ENCODE results near the gene FGFR2. TPM values are rescaled to one million over a fixed set of nuclear protein-coding genes. Genes with fewer than 3 reads are reported as not detected.

FGFR2 gene
- total RNA-seq, 1 experiment from 2014 or later = 5.7 TPM

- POLR2A ChIA-PET = no interaction called here
- no peak for TF ChIP-seq TCF7L2 (IDR thresholded peaks at IDR 0.05; ENCODE audit: low read depth, low read length)
- TF ChIP-seq SIN3A (IDR thresholded peaks at IDR 0.05; ENCODE audit: borderline replicate concordance, insufficient read depth, low read depth, low read length) = no peak
- TF ChIP-seq POLR2AphosphoS5 (IDR thresholded peaks at IDR 0.05; ENCODE audit: low read depth, low read length) = no peak
- TF ChIP-seq CTCF (IDR thresholded peaks at IDR 0.05) = no peak
- no peak for TF ChIP-seq REST (IDR thresholded peaks at IDR 0.05; ENCODE audit: insufficient read depth in 1 of 2, low read depth in 2 of 2, low read length in 1 of 2)
- Histone ChIP-seq H3K27me3 (ENCODE audit: control insufficient read depth, insufficient read depth, low read length) (no peaks in the 10 kb centered on the region; the same call in 1 of the 2 replicates), H3K27ac (ENCODE audit: low read length) (no peak overlapping the region), H3K4me3 (ENCODE audit: low read depth in 2 of 2, low read length in 2 of 2) (no peak overlapping the region), H3K4me1 (ENCODE audit: control insufficient read depth, insufficient read depth, low read length) (no peaks in the 10 kb centered on the region), H3K36me3 (ENCODE audit: control insufficient read depth, insufficient read depth, low read length) (no peaks in the 10 kb centered on the region), H3K9me3 (ENCODE audit: control insufficient read depth, insufficient read depth, low read depth, low read length) (no peaks in the 10 kb centered on the region)
- intact Hi-C loops (cut with micrococcal nuclease; ENCODE audit: unreplicated experiment) = no loop called here
- DNase-seq (ENCODE audit: low read depth, low spot score) = no peak
- in situ Hi-C loops (cut with HindIII; ENCODE audit: low pct_unique_long_range_greater_than_20kb, low sequenced_read_pairs) = no loop called here
- CTCF ChIA-PET = no interaction called here
- no TSS peak for BruUV-seq (replicated peaks)
- no peak for ATAC-seq
Measured at GRCh38 chr10:121536310-121536913, 61.8 kb downstream of the FGFR2 start.

- Histone ChIP-seq H3K36me3 (ENCODE audit: control insufficient read depth, insufficient read depth, low read length) (no peaks in the 10 kb centered on the region), H3K4me1 (ENCODE audit: control insufficient read depth, insufficient read depth, low read length) (no peaks in the 10 kb centered on the region), H3K27me3 (ENCODE audit: control insufficient read depth, insufficient read depth, low read length) (no peaks in the 10 kb centered on the region), H3K4me3 (ENCODE audit: low read depth in 2 of 2, low read length in 2 of 2) (no peak overlapping the region), H3K9me3 (ENCODE audit: control insufficient read depth, insufficient read depth, low read depth, low read length) (no peaks in the 10 kb centered on the region), H3K27ac (ENCODE audit: low read length) (no peak overlapping the region)
- CTCF ChIA-PET = no interaction called here
- in situ Hi-C loops (cut with HindIII; ENCODE audit: low pct_unique_long_range_greater_than_20kb, low sequenced_read_pairs) (no loop called here), intact Hi-C loops (cut with micrococcal nuclease; ENCODE audit: unreplicated experiment) (no loop called here)
- DNase-seq (ENCODE audit: low read depth, low spot score) = no peak
- no peak for ATAC-seq
- TF ChIP-seq POLR2AphosphoS5 (IDR thresholded peaks at IDR 0.05; ENCODE audit: low read depth, low read length) = no peak
- TF ChIP-seq SIN3A (IDR thresholded peaks at IDR 0.05; ENCODE audit: borderline replicate concordance, insufficient read depth, low read depth, low read length) = no peak
- no peak for TF ChIP-seq TCF7L2 (IDR thresholded peaks at IDR 0.05; ENCODE audit: low read depth, low read length)
- TF ChIP-seq REST (IDR thresholded peaks at IDR 0.05; ENCODE audit: insufficient read depth in 1 of 2, low read depth in 2 of 2, low read length in 1 of 2) = no peak
- TF ChIP-seq CTCF (IDR thresholded peaks at IDR 0.05) = no peak
- BruUV-seq (replicated peaks) = no TSS peak
- POLR2A ChIA-PET = no interaction called here
Measured at GRCh38 chr10:121535381-121535780, 62.9 kb downstream of the FGFR2 start.

All from Panc1 (cell line).